Kidney (tissue), 14 donors: Measurements from ENCODE around the gene URB2. TPM values are rescaled to one million over a fixed set of nuclear protein-coding genes. Genes with fewer than 3 reads are reported as not detected.
"Not testable (repeated sequence)": the region's sequence is repeated elsewhere in the genome, so short reads cannot be mapped to it uniquely, and the experiment has no call there.

Source experiments
- DNase-seq, 5 donors: peaks; one replicate each; pipeline ENCODE4 v3.0.0-alpha.2; 2013 to 2020
- FAIRE-seq: peaks from 2 replicates; lab custom pipeline; 2012; peaks lifted over from hg19 to GRCh38; lab: Jason Lieb, UNC
- H3K27ac ChIP-seq, 2 donors: one replicate each; pipeline ENCODE4 v1.7.0; 2013; ENCODE audit warnings: low read depth in 2 of 2, low read length in 2 of 2, inconsistent platforms in 1 of 2
- H3K27me3 ChIP-seq: one replicate; pipeline ENCODE4 v1.7.1; 2013; ENCODE audit warnings: low read length, inconsistent platforms; ENCODE audit not compliant: control insufficient read depth, insufficient read depth
- H3K36me3 ChIP-seq, 3 donors: one replicate each; pipeline versions ENCODE4 v1.7.0 to v1.7.1; 2013; ENCODE audit warnings: low read length in 3 of 3, control low read depth in 1 of 3, inconsistent platforms in 1 of 3; ENCODE audit not compliant: insufficient read depth in 3 of 3, control insufficient read depth in 2 of 3
- H3K4me1 ChIP-seq, 3 donors: one replicate each; pipeline versions ENCODE4 v1.7.0 to v1.7.1; 2013; ENCODE audit warnings: low read length in 3 of 3, inconsistent platforms in 1 of 3, low read depth in 1 of 3; ENCODE audit not compliant: control insufficient read depth in 2 of 3, insufficient read depth in 2 of 3
- H3K4me3 ChIP-seq, 3 donors: one replicate each; pipeline versions ENCODE4 v1.7.0 to v1.8.1; 2013; ENCODE audit warnings: low read length in 3 of 3, control low read depth in 1 of 3, inconsistent platforms in 1 of 3
- H3K9ac ChIP-seq, 3 donors: one replicate each; pipeline versions ENCODE4 v1.7.0 to v1.7.1; 2013; ENCODE audit warnings: low read length in 3 of 3, control low read depth in 1 of 3, inconsistent platforms in 1 of 3
- H3K9me3 ChIP-seq, 3 donors: one replicate each; pipeline versions ENCODE4 v1.7.0 to v1.7.1; 2013; ENCODE audit warnings: low read length in 3 of 3, control low read depth in 1 of 3, inconsistent platforms in 1 of 3; ENCODE audit not compliant: control insufficient read depth in 2 of 3, insufficient read depth in 1 of 3
- CTCF ChIP-seq: IDR thresholded peaks from 3 replicates; pipeline ENCODE4 v1.5.1; 2012; ENCODE audit warnings: mild to moderate bottlenecking, moderate library complexity, borderline replicate concordance; ENCODE audit not compliant: insufficient read depth; ENCODE audit errors: extremely low read depth
- intact Hi-C: fragments of 100-400 bp; cut with DNase I; formaldehyde crosslinking; loops from one replicate; pipeline ENCODE4 v1.11.1; 2022
- polyA plus RNA-seq: library from polyadenylated mRNA; stranded (reverse); fragments of 350-450 nt; fragmentation: Illumina TruSeq; extraction: RNeasy Lipid Tissue Mini Kit (QIAGEN cat#74804); gene quantifications from one replicate; pipeline ENCODE4 v1.2.3, GENCODE V29; 2014; ENCODE audit warnings: low read depth, low replicate concordance; ENCODE audit not compliant: insufficient read depth
- total RNA-seq: library from RNA; stranded (reverse); fragmentation: NEBNext Ultra II Directional; extraction: Animal tissue kit (Norgen Biotek cat#: 25700); gene quantifications from one replicate; pipeline ENCODE4 v1.2.1, GENCODE V29; 2021
- donor health status: control.
- donor health status: control.
- donor health status: control.
- donor health status: control.
- donor health status: control.
- donor health status: DM: yes; HTN: yes; CAD: no.
- donor health status: Normal renal cell carcinoma (clear cell type).

URB2 gene
- total and polyA plus RNA-seq, 2 donors from 2014 or later, result 1.4 to 8.3 TPM

DNA sequence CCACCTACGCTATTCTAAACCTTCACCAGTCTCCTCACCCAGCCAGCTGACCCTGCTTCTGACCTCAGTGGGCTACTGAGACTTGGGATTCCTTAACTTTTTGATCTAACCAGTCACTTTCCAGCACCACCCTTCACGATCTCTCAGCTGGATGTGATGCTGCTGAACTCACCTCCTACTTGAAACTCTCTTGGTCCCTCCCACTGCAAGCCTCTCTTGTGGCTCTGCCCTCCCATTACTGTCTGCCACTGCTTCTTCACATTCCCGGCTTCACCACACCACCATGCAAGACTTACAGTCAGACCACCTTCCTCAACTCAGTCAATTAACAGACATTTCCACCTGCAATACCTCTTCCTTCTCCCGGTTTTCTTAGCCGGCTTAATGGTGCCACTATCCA is 6.4 kb upstream of the URB2 start:
- TF ChIP-seq CTCF, result no peak
- no peaks in the 10 kb centered on the region for H3K9me3 ChIP-seq
- intact Hi-C loops, result no loop called here

DNA sequence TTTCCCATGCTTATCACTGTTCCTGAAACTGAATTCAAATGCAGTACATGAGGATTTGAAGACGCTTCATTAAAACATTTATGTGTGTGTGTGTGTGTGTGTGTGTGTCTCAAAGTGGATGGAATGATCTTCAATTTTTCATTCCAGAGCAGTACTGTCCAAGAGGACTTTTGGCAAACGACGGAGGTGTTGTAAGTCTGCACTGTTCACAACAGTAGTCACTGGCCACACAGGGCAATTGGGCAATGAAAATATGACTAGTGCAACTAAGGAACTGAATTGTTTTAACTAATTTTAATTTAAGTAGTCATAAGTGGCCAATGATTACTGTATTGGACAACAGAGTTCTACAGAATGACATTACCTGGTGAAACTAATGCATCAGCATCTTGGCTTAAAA is 5.2 kb upstream of the URB2 start:
- no peak for TF ChIP-seq CTCF
- FAIRE-seq (no peak), DNase-seq (no peak)
- no peaks in the 10 kb centered on the region for H3K36me3 ChIP-seq
- no peak overlapping the region for H3K27ac ChIP-seq
- no peak overlapping the region for H3K9ac ChIP-seq
- no peak overlapping the region for H3K4me3 ChIP-seq
- peaks cover 0 to 9% (median 5%) of the 10 kb centered on the region in 3 donors for H3K4me1 ChIP-seq
- no peaks in the 10 kb centered on the region for H3K9me3 ChIP-seq
- intact Hi-C loops, result no loop called here
- H3K27me3 ChIP-seq, result no peaks in the 10 kb centered on the region

More for the DNA sequence above, 6.4 kb upstream of the URB2 start:
- Histone ChIP-seq H3K9ac (no peak overlapping the region), H3K27me3 (no peaks in the 10 kb centered on the region), H3K4me3 (no peak overlapping the region), H3K27ac (no peak overlapping the region), H3K36me3 (no peaks in the 10 kb centered on the region), H3K4me1 (peaks cover 0 to 2% (median 1%) of the 10 kb centered on the region in 3 donors)
- FAIRE-seq (no peak), DNase-seq (no peak)

GRCh38 chr1:229621663-229622062 is 4.4 kb upstream of the URB2 start:
- FAIRE-seq, result no peak
- TF ChIP-seq CTCF, result no peak
- Histone ChIP-seq H3K36me3 (no peaks in the 10 kb centered on the region), H3K27ac (no peak overlapping the region), H3K4me1 (peaks cover 0 to 9% (median 5%) of the 10 kb centered on the region in 3 donors), H3K9me3 (no peaks in the 10 kb centered on the region), H3K9ac (no peak overlapping the region), H3K4me3 (no peak overlapping the region), H3K27me3 (no peaks in the 10 kb centered on the region)
- no peak for DNase-seq
- intact Hi-C loops, result no loop called here

DNA sequence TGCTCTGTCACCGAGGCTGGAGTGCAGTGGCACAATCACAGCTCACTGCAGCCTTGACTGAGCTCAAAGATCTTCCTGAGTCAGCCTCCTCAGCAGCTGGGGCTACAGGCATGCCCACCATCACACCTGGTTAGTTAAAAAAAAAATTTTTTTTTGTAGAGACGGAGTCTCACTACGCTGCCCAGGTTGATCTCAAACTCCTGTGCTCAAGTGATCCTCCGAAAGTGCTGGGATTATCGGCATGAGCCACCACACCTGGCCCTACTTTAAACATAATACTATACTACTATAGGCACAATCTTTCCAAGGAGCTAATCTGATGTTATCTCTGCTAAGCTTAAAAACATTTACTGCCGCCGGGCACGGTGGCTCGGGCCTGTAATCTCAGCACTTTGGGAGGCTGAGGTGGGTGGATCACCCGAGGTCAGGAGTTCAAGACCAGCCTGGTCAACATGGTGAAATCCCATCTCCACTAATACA is 3.4 kb upstream of the URB2 start:
- H3K4me1 ChIP-seq, intact Hi-C loops, H3K9me3 ChIP-seq, H3K27ac ChIP-seq, H3K9ac ChIP-seq, DNase-seq, H3K27me3 ChIP-seq, H3K4me3 ChIP-seq, FAIRE-seq, H3K36me3 ChIP-seq: not testable (repeated sequence)
